NCI-H2171 (cell line): ENCODE measurements around the gene CFAP61.
A peak's percentile ranks its signal among the peaks of the same experiment; 100 is the strongest.

Experiments
- DNase-seq: peaks from one replicate; lab custom pipeline; 2025; lab: John Stamatoyannopoulos, UW

The CFAP61 gene

GRCh38 chr20:20366551-20366875, 314.2 kb downstream of the CFAP61 start:
- DNase-seq: no peak

- no peak for DNase-seq
These were observed 314.7 kb downstream of the CFAP61 start for GRCh38 chr20:20366876-20367574.

- DNase-seq: peak; percentile 97
These were observed 315.5 kb downstream of the CFAP61 start, which contains the start of gene INSM1 for GRCh38 chr20:20367575-20368417. INSM1 (plus strand) TSS chr20:20368104; CDS start chr20:20368268, 164 bp downstream.

- peak; percentile 57 for DNase-seq
These were observed 316.3 kb downstream of the CFAP61 start for GRCh38 chr20:20368418-20369249.

GRCh38 chr20:20369250-20370093, 317.1 kb downstream of the CFAP61 start:
- peak; percentile 61 for DNase-seq

- DNase-seq: no peak
These were observed 317.8 kb downstream of the CFAP61 start for GRCh38 chr20:20370094-20370575.

- DNase-seq: no peak
These were observed 318.8 kb downstream of the CFAP61 start for GRCh38 chr20:20371083-20371482.

- no peak for DNase-seq
These were observed 319.3 kb downstream of the CFAP61 start for GRCh38 chr20:20371681-20372080.

GRCh38 chr20:20373091-20373571, 320.8 kb downstream of the CFAP61 start:
- DNase-seq: peak; percentile 83

- DNase-seq: peak; percentile 90
These were observed 323.5 kb downstream of the CFAP61 start for GRCh38 chr20:20375862-20376261.

GRCh38 chr20:20386192-20386591, 333.9 kb downstream of the CFAP61 start:
- no peak for DNase-seq

- no peak for DNase-seq
These were observed 338.1 kb downstream of the CFAP61 start for GRCh38 chr20:20390393-20390792.

GRCh38 chr20:20391115-20391514, 338.8 kb downstream of the CFAP61 start:
- DNase-seq: no peak

GRCh38 chr20:20391766-20392165, 339.4 kb downstream of the CFAP61 start:
- no peak for DNase-seq

GRCh38 chr20:20393207-20394120, 341.1 kb downstream of the CFAP61 start:
- DNase-seq: no peak

GRCh38 chr20:20395087-20395486, 342.8 kb downstream of the CFAP61 start:
- no peak for DNase-seq

- DNase-seq: peak; percentile 88
These were observed 343.7 kb downstream of the CFAP61 start for GRCh38 chr20:20395903-20396568.

- peak; percentile 37 for DNase-seq
These were observed 344.5 kb downstream of the CFAP61 start for GRCh38 chr20:20396794-20397193.

- DNase-seq: no peak
These were observed 345.8 kb downstream of the CFAP61 start for GRCh38 chr20:20398123-20398522.
